Loucy (cell line): Measurements from ENCODE around the gene S100Z.

Experiments
- CTCF ChIP-seq: fragments of 200-600 bp; sonication (generic); conservative IDR thresholded peaks from 2 replicates; pipeline ENCODE4 v1.5.1; 2014; ENCODE audit warnings: mild to moderate bottlenecking, antibody characterized with exemption, low read length
- EZH2phosphoT487 ChIP-seq: fragments of 200-600 bp; IDR thresholded peaks from 2 replicates; pipeline ENCODE4 v1.6.1; 2018; ENCODE audit warnings: antibody characterized with exemption, mild to moderate bottlenecking, moderate library complexity, borderline replicate concordance

GRCh38 chr5:76809141-76809540, 40.7 kb upstream of the S100Z start:
- TF ChIP-seq CTCF = no peak
- TF ChIP-seq EZH2phosphoT487 = no peak
